GM12875 (cell line): ENCODE data around the gene CNTNAP5.
A peak's percentile ranks its signal among the peaks of the same experiment; 100 is the strongest.

ENCODE experiments used
- H3K4me3 ChIP-seq: one replicate; pipeline ENCODE4 v1.5.1; 2011; ENCODE audit warnings: low read depth, low read length, control low read depth
- CTCF ChIP-seq: IDR thresholded peaks from 2 replicates; pipeline ENCODE4 v1.5.1; 2011; ENCODE audit warnings: low read depth, mild to moderate bottlenecking, control low read depth, inconsistent platforms, low read length, moderate library complexity, borderline replicate concordance; ENCODE audit not compliant: insufficient read depth

Gene CNTNAP5

DNA sequence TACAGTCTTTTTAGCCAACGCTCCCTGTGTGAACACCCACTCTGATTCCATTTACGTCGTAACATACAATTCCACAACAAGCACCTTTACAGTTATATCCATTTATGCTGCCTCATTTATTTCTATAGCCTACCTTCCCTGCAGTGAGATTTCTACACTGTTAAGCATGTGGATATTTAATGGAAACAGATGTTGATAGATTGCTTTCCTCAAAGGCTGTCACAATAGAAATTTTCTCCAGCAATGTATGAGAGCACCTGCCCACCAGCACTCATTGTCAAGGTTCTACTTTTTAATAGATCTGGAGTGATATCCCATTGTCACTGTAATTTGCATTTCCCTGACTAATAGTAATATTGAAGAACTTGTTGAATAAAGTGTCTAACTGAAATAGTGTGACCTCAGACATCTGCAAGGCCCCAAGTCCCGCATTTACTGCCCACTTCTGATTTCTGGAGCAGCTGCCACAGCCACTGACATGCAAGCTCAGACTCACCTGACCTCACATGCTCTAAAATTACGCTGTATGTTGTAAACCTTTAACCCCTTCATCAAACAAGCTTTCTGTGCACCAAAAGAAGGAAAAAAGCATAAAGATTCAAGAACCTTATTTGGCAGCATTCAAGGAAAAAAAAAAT lies 295.1 kb downstream of the CNTNAP5 start:
- no peak overlapping the region for H3K4me3 ChIP-seq
- no peak for TF ChIP-seq CTCF

DNA sequence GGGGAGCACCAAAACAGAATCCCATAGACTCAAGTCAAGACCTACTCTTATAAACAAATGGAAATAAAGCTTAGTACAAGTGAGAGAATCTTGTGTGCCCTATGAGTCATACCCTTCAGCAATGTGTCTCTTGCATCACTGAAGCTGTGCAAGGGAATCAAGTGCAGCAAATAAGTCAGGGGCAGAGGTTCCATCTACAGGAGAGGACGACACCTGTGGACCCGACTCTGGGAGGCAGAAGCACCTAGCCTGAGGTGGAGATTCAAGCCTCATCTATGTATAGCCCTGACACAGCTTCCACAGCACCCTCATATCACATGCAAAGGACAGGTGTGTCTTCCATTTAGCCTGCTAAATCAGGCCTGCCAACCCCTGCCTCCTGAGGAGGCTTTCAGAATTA lies 298.2 kb downstream of the CNTNAP5 start:
- TF ChIP-seq CTCF, result no peak
- H3K4me3 ChIP-seq, result no peak overlapping the region

DNA sequence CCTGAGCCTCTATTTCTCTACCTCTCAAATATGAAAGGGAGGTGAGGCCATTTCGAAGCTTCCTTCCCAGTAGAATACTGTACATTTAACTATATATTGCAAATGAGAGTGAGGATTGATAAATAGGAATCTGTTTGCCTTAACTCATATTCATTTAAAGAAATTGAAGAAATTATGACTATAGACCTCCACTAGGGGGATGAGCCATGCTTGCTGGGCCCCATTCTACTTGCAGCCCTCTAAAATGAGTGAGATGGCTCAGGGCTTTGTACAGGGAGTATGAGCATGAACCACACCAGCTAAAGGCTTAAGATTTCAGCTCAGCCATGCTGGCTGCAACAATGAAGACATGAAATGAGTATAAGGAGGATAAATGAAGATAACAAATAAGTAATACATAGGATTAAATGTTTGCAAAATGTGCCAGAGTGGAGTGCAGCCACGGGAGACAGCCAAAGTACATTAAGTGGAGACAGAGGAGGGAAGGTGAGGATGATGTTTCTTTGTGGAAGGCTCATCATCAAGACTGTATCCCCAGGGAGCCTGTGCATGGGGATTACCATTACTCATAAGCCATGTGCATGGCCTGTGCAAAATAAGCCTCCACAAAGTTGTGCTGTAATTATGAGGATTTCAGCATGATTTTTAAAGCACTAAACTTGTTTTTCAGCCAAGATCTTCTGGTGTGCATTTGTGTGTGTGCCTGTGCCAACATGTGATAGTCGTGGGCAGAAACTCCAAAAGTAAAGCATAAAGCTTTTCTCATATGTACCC lies 300.8 kb downstream of the CNTNAP5 start:
- peak; percentile 20; the same call in 1 of the 2 replicates for TF ChIP-seq CTCF
- H3K4me3 ChIP-seq, result no peak overlapping the region

DNA sequence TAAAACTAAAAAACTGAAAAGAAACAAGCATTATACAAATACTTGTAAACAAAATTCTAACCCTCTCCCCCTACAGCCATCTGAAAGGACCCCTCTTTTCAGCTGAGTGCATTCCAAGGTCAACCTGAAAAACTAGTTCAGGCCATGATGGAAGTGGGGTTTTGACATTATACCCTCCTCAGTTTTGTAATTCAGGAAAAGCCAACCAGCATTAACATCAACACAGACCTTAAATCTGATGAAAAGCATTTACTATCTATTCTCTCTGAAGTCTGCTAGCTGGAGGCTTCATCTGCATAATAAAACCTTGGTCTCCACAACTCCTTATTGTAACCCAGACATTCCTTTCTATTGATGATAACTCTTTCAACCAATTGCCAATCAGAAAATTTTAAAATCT lies 302.2 kb downstream of the CNTNAP5 start:
- TF ChIP-seq CTCF, result no peak
- H3K4me3 ChIP-seq, result no peak overlapping the region

DNA sequence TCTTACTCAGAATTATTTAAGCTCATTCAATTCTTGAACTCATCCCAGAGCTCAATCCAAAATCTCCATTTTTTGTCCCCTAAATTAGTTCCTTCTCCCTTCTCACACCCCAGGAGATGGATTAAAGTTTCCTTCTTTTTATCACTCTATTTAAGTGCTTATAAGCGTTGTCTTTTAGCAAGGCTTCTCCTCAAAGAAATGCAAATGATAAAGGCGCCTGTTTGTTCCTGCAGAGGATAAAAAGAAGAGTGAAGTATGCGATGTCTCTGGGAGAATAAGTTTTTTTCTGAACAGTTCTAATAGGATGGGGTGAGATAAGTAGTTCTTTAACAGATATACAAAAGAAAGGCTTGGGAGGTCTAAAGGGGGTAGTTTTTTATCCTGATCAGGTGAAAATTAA lies 303.3 kb downstream of the CNTNAP5 start:
- TF ChIP-seq CTCF, result no peak
- H3K4me3 ChIP-seq, result no peak overlapping the region

DNA sequence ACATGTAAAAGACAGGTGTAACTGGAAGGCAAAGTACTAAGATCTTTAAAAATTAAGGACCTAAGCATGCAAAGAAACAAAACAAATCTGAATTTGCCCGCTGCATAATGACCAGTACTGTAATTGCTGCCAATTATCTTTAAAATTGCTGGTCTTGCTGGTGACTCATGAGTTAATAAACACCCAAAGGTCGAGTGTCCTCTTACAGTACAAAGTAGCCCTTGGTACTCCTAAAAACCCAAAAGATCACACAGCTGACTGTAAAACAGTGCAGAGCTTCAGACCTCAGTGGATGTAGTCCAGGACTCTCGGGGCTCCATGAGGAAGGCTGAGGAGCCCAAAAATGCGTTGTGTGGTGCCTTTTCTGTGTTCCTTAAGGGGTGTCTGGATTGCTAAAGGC lies 308.7 kb downstream of the CNTNAP5 start:
- TF ChIP-seq CTCF, result no peak
- H3K4me3 ChIP-seq, result no peak overlapping the region

GRCh38 chr2:124335058-124335457 lies 310.0 kb downstream of the CNTNAP5 start:
- H3K4me3 ChIP-seq, result no peak overlapping the region
- TF ChIP-seq CTCF, result no peak
